ENCODE measurements around the gene MRPL23.

Gene MRPL23

DNA sequence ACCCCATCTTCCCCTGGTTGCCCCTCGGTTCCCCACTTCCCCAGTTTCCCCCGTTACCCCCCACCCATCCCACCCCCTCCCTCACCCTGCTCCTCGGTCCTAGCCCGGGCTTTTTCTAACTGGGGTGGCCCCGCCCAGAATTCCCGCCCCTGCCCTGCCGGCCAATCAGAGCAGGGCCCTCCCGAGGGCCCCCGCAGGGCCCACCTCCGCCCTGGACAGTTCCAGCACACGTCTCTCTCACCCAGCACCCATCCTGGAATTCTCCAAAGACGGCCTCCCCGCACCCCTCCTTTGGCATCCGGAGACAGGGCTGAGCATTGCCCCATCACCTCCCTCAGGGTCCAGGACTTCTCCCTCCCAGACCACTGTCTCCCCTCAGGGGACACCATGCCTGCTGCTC is 50.6 kb downstream of the MRPL23 start, which contains the start of gene H19:
TSS of gene H19 (minus strand) at position 88 of the 400 bp plus-strand sequence.
- no peak within 1 kb of the TSS for H2BK5ac ChIP-seq (ENCODE audit: low read depth, low read length, poor library complexity, severe bottlenecking)
- no peak within 1 kb of the TSS for H2AK5ac ChIP-seq (ENCODE audit: low read length, severe bottlenecking)
- no peak within 1 kb of the TSS for H4K8ac ChIP-seq (ENCODE audit: low read length)
- no peak within 1 kb of the TSS for H3K4me2 ChIP-seq (ENCODE audit: low read length, poor library complexity, severe bottlenecking)
- H3K27me3 ChIP-seq (ENCODE audit: control insufficient read depth in 1 of 2, insufficient read depth in 1 of 2, low read length in 2 of 2): no peaks in the 10 kb centered on the region
- H3K4me1 ChIP-seq (ENCODE audit: control insufficient read depth, insufficient read depth, low read depth, low read length): peaks cover 1% of the 10 kb centered on the region
- H3K9me3 ChIP-seq (ENCODE audit: control insufficient read depth, low read length): no peaks in the 10 kb centered on the region
- no peak within 1 kb of the TSS for H2BK15ac ChIP-seq (ENCODE audit: low read depth, poor library complexity, severe bottlenecking)
- no peak within 1 kb of the TSS for H2AFZ ChIP-seq (ENCODE audit: low read depth, low read length)
- no peaks in the 10 kb centered on the region for H3K36me3 ChIP-seq (ENCODE audit: control insufficient read depth in 1 of 2, insufficient read depth in 2 of 2, low read depth in 1 of 2, low read length in 2 of 2)
- H3K9ac ChIP-seq (ENCODE audit: low read length): no peak within 1 kb of the TSS
- H4K91ac ChIP-seq (ENCODE audit: low read length): no peak within 1 kb of the TSS
- DNase-seq: no peak
- H2BK120ac ChIP-seq (ENCODE audit: low read depth, low read length): no peak within 1 kb of the TSS
- H3K27ac ChIP-seq (ENCODE audit: low read length, poor library complexity, severe bottlenecking): no peak within 1 kb of the TSS
- no CpG with 5 or more reads among the region's 14 CpGs for WGBS
- H3K14ac ChIP-seq (ENCODE audit: low read length in 2 of 2): no peak within 1 kb of the TSS
- H3K4me3 ChIP-seq (ENCODE audit: insufficient read depth in 1 of 2, low read depth in 1 of 2, low read length in 2 of 2): no peak within 1 kb of the TSS
- no peak within 1 kb of the TSS for H3K23ac ChIP-seq (ENCODE audit: low read length in 2 of 2)
- no peaks in the 10 kb centered on the region for H3K79me1 ChIP-seq (replicated peaks; ENCODE audit: low read length, poor library complexity, severe bottlenecking)
- no peak within 1 kb of the TSS for H2BK12ac ChIP-seq (ENCODE audit: low read length in 2 of 2)
- no peak within 1 kb of the TSS for H3K4ac ChIP-seq (ENCODE audit: low read depth in 1 of 2, low read length in 2 of 2)
- H3K18ac ChIP-seq (ENCODE audit: low read depth in 1 of 2, low read length in 2 of 2): no peak within 1 kb of the TSS

DNA sequence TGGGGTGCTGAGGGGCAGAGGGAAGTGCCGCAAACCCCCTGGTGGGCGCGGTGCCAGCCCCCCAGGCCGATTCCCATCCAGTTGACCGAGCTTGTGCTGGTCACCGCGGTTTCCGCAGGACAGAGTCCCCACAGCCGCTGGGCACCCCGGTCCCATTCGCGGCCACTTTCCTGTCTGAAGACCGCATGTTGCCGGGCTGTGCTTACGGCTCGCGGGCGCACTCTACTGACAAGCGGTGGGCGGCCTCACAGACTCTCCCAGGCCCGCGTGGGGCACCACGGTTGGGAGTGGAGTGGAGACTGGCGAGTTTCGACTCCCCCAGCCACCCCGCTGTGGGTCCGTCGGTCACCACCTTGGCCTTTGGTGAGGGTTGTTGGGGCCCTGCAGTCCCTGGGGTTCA is 51.2 kb downstream of the MRPL23 start:
- no peak overlapping the region for H3K14ac ChIP-seq (ENCODE audit: low read length in 2 of 2)
- no peak overlapping the region for H2AFZ ChIP-seq (ENCODE audit: low read depth, low read length)
- H3K27ac ChIP-seq (ENCODE audit: low read length, poor library complexity, severe bottlenecking): no peak overlapping the region
- WGBS: no CpG with 5 or more reads among the region's 28 CpGs
- H3K23ac ChIP-seq (ENCODE audit: low read length in 2 of 2): no peak overlapping the region
- no peak overlapping the region for H2AK5ac ChIP-seq (ENCODE audit: low read length, severe bottlenecking)
- H2BK15ac ChIP-seq (ENCODE audit: low read depth, poor library complexity, severe bottlenecking): no peak overlapping the region
- H3K27me3 ChIP-seq (ENCODE audit: control insufficient read depth in 1 of 2, insufficient read depth in 1 of 2, low read length in 2 of 2): no peaks in the 10 kb centered on the region
- no peaks in the 10 kb centered on the region for H3K36me3 ChIP-seq (ENCODE audit: control insufficient read depth in 1 of 2, insufficient read depth in 2 of 2, low read depth in 1 of 2, low read length in 2 of 2)
- no peak overlapping the region for H3K4ac ChIP-seq (ENCODE audit: low read depth in 1 of 2, low read length in 2 of 2)
- peaks cover 1% of the 10 kb centered on the region for H3K4me1 ChIP-seq (ENCODE audit: control insufficient read depth, insufficient read depth, low read depth, low read length)
- H3K18ac ChIP-seq (ENCODE audit: low read depth in 1 of 2, low read length in 2 of 2): no peak overlapping the region
- no peak overlapping the region for H4K91ac ChIP-seq (ENCODE audit: low read length)
- no peak overlapping the region for H3K4me3 ChIP-seq (ENCODE audit: insufficient read depth in 1 of 2, low read depth in 1 of 2, low read length in 2 of 2)
- H2BK12ac ChIP-seq (ENCODE audit: low read length in 2 of 2): no peak overlapping the region
- H3K9me3 ChIP-seq (ENCODE audit: control insufficient read depth, low read length): no peaks in the 10 kb centered on the region
- no peak overlapping the region for H4K8ac ChIP-seq (ENCODE audit: low read length)
- no peak overlapping the region for H2BK120ac ChIP-seq (ENCODE audit: low read depth, low read length)
- H3K4me2 ChIP-seq (ENCODE audit: low read length, poor library complexity, severe bottlenecking): no peak overlapping the region
- H3K9ac ChIP-seq (ENCODE audit: low read length): no peak overlapping the region
- H3K79me1 ChIP-seq (replicated peaks; ENCODE audit: low read length, poor library complexity, severe bottlenecking): no peaks in the 10 kb centered on the region
- H2BK5ac ChIP-seq (ENCODE audit: low read depth, low read length, poor library complexity, severe bottlenecking): no peak overlapping the region
- no peak for DNase-seq

DNA sequence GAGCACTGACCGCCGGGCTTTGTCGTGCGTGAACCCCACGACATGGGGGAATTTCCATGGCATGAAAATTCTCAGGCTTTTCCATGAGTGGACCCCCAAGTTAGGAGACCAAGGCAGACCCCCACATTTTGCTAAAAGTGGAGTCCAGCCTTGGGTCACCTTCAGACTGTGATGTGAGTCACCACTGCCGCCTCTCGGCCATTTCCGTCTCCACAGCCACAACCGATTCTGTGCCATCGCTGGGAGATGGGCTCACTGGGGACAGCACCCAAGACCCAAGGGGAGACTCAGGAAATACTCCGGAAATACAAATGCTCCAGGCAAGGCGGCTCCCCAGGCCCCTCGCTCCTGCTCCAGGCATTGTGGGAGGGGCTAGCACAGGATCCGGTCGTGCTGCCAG is 51.7 kb downstream of the MRPL23 start:
- Histone ChIP-seq H3K9ac (ENCODE audit: low read length) (no peak overlapping the region), H2BK15ac (ENCODE audit: low read depth, poor library complexity, severe bottlenecking) (no peak overlapping the region)
- WGBS: no CpG with 5 or more reads among the region's 15 CpGs

DNA sequence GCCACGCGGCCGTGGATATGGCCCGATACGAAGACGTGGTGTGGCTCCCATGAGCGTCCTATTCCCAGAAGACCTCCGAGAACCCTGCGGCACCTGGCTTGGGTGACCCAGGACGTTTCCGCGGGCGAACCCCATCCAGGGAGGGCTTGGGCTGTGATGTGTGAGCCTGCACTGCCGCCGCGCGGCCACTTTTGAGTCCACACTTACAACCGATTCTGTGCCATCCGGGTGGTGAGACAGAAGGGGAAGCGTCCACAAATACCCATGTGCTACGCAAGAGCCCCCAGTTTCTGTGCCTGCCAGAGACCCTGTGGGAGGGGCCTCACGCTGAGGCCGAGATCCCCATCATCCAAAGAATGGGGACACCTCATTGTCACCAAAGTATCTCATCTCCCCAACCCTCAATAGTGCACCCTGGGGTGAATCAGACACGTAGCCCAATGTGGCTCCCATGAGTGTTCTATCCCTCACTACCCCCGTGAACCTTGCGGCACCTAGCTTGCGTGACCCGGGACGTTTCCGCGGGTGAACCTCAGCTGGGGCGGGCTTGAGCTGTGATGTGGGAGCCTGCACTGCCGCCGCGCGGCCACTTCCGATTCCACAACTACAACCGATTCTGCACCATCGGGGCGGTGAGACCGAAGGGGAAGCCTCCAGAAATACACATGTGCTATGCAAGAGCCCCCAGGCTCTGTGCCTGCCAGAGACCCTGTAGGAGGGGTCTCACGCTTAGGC is 55.1 kb downstream of the MRPL23 start:
- Histone ChIP-seq H3K4me2 (ENCODE audit: low read length, poor library complexity, severe bottlenecking) (no peak overlapping the region), H3K14ac (ENCODE audit: low read length in 2 of 2) (no peak overlapping the region), H3K9me3 (ENCODE audit: control insufficient read depth, low read length) (no peaks in the 10 kb centered on the region), H2AK5ac (ENCODE audit: low read length, severe bottlenecking) (no peak overlapping the region), H3K79me1 (replicated peaks; ENCODE audit: low read length, poor library complexity, severe bottlenecking) (no peaks in the 10 kb centered on the region), H3K4me1 (ENCODE audit: control insufficient read depth, insufficient read depth, low read depth, low read length) (no peaks in the 10 kb centered on the region), H3K18ac (ENCODE audit: low read depth in 1 of 2, low read length in 2 of 2) (no peak overlapping the region), H3K4me3 (ENCODE audit: insufficient read depth in 1 of 2, low read depth in 1 of 2, low read length in 2 of 2) (no peak overlapping the region), H2AFZ (ENCODE audit: low read depth, low read length) (no peak overlapping the region), H3K36me3 (ENCODE audit: control insufficient read depth in 1 of 2, insufficient read depth in 2 of 2, low read depth in 1 of 2, low read length in 2 of 2) (no peaks in the 10 kb centered on the region), H3K4ac (ENCODE audit: low read depth in 1 of 2, low read length in 2 of 2) (no peak overlapping the region), H3K23ac (ENCODE audit: low read length in 2 of 2) (no peak overlapping the region), H3K27me3 (ENCODE audit: control insufficient read depth in 1 of 2, insufficient read depth in 1 of 2, low read length in 2 of 2) (no peaks in the 10 kb centered on the region), H3K27ac (ENCODE audit: low read length, poor library complexity, severe bottlenecking) (no peak overlapping the region), H2BK15ac (ENCODE audit: low read depth, poor library complexity, severe bottlenecking) (no peak overlapping the region), H3K9ac (ENCODE audit: low read length) (no peak overlapping the region), H2BK120ac (ENCODE audit: low read depth, low read length) (no peak overlapping the region), H2BK12ac (ENCODE audit: low read length in 2 of 2) (no peak overlapping the region), H4K8ac (ENCODE audit: low read length) (no peak overlapping the region), H2BK5ac (ENCODE audit: low read depth, low read length, poor library complexity, severe bottlenecking) (no peak overlapping the region), H4K91ac (ENCODE audit: low read length) (no peak overlapping the region)
- DNase-seq: no peak
- no CpG with 5 or more reads among the region's 42 CpGs for WGBS

More for the DNA sequence above, 51.7 kb downstream of the MRPL23 start:
- H2BK12ac ChIP-seq (ENCODE audit: low read length in 2 of 2): no peak overlapping the region
- H4K91ac ChIP-seq (ENCODE audit: low read length): no peak overlapping the region
- no peak overlapping the region for H3K23ac ChIP-seq (ENCODE audit: low read length in 2 of 2)
- no peak overlapping the region for H2BK120ac ChIP-seq (ENCODE audit: low read depth, low read length)
- H3K4me3 ChIP-seq (ENCODE audit: insufficient read depth in 1 of 2, low read depth in 1 of 2, low read length in 2 of 2): no peak overlapping the region
- no peaks in the 10 kb centered on the region for H3K79me1 ChIP-seq (replicated peaks; ENCODE audit: low read length, poor library complexity, severe bottlenecking)
- no peak overlapping the region for H2BK5ac ChIP-seq (ENCODE audit: low read depth, low read length, poor library complexity, severe bottlenecking)
- no peaks in the 10 kb centered on the region for H3K36me3 ChIP-seq (ENCODE audit: control insufficient read depth in 1 of 2, insufficient read depth in 2 of 2, low read depth in 1 of 2, low read length in 2 of 2)
- peaks cover 1% of the 10 kb centered on the region for H3K4me1 ChIP-seq (ENCODE audit: control insufficient read depth, insufficient read depth, low read depth, low read length)
- no peak overlapping the region for H3K4me2 ChIP-seq (ENCODE audit: low read length, poor library complexity, severe bottlenecking)
- no peak overlapping the region for H4K8ac ChIP-seq (ENCODE audit: low read length)
- H3K18ac ChIP-seq (ENCODE audit: low read depth in 1 of 2, low read length in 2 of 2): no peak overlapping the region
- H3K27ac ChIP-seq (ENCODE audit: low read length, poor library complexity, severe bottlenecking): no peak overlapping the region
- H2AFZ ChIP-seq (ENCODE audit: low read depth, low read length): no peak overlapping the region
- no peaks in the 10 kb centered on the region for H3K9me3 ChIP-seq (ENCODE audit: control insufficient read depth, low read length)
- no peak overlapping the region for H3K4ac ChIP-seq (ENCODE audit: low read depth in 1 of 2, low read length in 2 of 2)
- H3K27me3 ChIP-seq (ENCODE audit: control insufficient read depth in 1 of 2, insufficient read depth in 1 of 2, low read length in 2 of 2): no peaks in the 10 kb centered on the region
- no peak for DNase-seq
- H3K14ac ChIP-seq (ENCODE audit: low read length in 2 of 2): no peak overlapping the region
- no peak overlapping the region for H2AK5ac ChIP-seq (ENCODE audit: low read length, severe bottlenecking)
